HS-27A (cell line): ENCODE data around the gene DYRK3.
"Not testable (repeated sequence)": the region's sequence is repeated elsewhere in the genome, so short reads cannot be mapped to it uniquely, and the experiment has no call there.

ENCODE experiments used
- DNase-seq: peaks from one replicate; pipeline ENCODE4 v3.0.0-alpha.2; 2012; ENCODE audit warnings: low read depth, missing footprints

The DYRK3 gene

DNA sequence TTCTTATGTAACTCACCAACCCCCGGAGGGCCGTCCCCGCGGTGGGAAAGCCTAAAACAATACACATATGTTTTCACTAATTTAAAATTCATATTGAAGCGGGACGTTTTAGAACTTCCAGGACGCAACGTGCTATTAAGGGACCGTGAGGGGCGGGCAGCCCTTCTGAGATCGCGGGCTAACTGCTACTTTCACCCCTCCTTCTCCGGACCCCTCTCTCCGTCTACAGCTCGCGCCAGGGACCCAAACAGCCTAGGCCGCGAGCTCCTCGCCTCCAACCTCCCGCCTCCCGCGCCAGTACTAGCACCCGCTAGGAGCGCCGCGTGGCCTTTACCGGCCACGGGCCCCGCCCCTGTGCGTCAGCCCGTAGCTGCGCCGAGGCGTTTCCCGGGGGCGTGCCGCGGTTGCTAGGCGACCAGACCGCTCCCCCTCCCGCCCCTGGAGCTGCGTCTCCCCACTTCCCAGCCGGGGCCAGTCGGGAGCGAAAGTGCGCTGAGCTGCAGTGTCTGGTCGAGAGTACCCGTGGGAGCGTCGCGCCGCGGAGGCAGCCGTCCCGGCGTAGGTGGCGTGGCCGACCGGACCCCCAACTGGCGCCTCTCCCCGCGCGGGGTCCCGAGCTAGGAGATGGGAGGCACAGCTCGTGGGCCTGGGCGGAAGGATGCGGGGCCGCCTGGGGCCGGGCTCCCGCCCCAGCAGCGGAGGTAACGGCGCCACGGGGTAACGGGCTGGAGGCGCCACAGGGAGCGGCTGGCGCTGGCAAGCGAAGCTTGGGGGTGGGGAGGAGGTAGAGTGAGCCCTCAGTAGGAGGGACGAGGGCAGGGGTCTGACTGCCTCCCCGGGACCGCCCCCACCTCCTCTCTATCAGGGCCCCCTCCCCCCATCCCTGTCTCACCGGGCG is at the start of gene DYRK3:
Gene DYRK3 (plus strand): TSS at position 457 of the 898 bp plus-strand sequence. CDS start 168 bp downstream, at position 625.
- peak; percentile 59 for DNase-seq

DNA sequence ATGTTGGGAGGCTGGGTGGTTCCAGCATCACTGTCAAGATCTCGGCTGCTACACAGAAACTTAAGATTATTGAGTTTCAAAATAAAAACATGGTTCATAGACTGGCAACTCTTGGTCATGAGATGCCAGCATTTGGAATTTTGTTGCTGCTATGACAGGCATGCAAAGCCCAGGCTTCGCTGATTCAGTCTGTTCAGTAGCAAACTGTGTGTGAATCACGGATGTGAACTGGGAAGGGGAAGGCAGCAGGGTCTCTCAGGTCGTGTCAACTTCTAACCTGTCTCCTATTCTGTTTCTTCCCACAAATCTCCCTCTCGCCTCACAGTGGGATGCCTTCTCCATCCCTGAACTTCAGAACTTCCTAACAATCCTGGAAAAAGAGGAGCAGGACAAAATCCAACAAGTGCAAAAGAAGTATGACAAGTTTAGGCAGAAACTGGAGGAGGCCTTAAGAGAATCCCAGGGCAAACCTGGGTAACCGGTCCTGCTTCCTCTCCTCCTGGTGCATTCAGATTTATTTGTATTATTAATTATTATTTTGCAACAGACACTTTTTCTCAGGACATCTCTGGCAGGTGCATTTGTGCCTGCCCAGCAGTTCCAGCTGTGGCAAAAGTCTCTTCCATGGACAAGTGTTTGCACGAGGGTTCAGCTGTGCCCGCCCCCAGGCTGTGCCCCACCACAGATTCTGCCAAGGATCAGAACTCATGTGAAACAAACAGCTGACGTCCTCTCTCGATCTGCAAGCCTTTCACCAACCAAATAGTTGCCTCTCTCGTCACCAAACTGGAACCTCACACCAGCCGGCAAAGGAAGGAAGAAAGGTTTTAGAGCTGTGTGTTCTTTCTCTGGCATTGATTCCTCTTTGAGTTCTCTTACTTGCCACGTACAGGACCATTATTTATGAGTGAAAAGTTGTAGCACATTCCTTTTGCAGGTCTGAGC is 48.6 kb upstream of the DYRK3 start:
- no peak for DNase-seq

DNA sequence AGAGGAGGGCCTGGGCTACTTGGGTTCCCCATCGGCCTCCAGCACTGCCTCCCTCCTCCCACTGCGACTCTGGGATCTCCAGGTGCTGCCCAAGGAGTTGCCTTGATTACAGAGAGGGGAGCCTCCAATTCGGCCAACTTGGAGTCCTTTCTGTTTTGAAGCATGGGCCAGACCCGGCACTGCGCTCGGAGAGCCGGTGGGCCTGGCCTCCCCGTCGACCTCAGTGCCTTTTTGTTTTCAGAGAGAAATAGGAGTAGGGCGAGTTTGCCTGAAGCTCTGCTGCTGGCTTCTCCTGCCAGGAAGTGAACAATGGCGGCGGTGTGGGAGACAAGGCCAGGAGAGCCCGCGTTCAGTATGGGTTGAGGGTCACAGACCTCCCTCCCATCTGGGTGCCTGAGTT is 47.4 kb upstream of the DYRK3 start:
- DNase-seq: no peak

- no peak for DNase-seq
These were observed 46.8 kb upstream of the DYRK3 start for GRCh38 chr1:206588492-206588891.

DNA sequence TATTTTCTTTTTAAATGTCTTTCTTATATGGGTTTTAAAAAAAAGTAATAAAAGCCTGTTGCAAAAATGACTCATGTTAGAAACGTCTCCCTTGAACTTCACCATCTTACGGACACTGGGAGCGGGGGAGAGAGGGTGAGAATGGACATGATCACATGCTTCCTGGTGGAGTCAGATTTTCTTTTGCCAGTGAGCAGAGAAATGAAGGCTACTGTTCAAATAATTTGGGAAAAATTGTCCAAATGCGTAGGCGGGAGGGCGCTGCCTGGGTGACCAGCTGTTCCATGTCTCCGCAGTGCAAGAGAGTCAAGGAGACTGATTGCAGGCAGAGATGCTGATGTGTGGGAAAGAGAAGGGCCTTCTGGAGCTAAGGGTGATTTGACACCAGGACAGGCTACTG is 46.1 kb upstream of the DYRK3 start:
- DNase-seq: peak; percentile 72

- DNase-seq: no peak
These were observed 45.1 kb upstream of the DYRK3 start for GRCh38 chr1:206590025-206590758.

DNA sequence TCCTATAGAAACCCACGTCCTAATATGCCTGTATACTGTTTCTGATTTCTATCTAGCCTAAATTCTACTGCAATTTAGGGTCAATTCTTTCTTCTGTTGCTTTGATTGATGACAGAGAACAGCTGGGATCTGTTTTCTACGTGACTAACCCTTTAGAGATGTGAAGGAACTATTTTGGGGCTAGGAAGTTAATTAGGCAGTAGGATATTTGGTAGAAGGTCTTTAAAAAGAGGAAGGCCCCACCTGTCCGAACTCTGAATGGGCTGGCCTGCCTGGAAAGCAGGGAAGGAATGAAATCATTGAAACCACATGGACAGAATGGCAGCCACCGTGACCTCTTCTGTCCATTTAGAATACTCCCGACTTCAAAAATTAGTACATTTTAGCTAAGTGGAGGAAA is 44.1 kb upstream of the DYRK3 start:
- DNase-seq: no peak

DNA sequence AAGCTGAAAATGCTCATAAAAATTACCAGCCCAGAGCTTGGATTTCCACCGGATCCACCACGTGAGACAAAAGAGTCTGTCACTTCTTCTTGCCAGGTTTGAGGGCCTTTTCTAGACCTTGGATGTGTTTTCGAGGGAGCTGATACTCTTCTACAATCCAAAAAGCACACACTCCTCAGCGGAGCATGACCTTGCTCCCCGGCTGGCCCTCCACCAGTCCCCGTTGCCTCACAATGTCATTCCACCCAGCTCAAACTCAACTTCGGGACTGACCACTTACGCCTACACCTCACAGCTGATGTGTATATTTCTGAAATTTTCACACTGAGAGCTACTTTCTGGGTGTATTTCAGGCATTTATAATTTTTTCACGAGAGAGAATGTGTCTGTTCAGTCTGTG is 43.6 kb upstream of the DYRK3 start:
- no peak for DNase-seq

DNA sequence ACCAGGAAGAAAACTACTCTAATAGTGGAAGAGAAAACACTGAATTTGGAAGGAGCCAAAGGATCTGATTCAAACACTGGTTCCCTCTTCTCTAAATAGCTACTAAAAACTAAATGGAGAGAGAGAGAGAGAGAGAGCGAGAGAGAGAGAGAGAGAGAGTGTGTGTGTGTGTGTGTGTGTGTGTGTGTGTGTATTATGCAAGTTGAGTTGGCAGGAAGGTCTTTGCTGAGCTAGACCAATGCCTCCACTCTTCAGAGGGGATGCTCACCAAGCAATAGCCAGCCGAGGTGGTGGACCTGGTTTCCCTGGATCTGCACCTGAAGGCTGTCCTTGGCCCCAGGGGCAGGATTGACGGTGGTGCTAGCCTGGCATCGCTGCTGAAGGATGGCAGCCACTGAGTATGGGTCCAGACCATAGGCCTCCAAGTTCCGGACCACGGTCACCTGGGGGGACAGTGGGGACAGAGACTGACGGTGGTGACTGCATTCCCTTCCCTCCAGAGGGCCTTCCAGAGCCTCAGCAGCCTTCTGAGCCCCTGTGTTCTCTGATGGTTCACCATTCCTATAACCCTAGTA is 41.9 kb upstream of the DYRK3 start:
- no peak for DNase-seq

GRCh38 chr1:206595581-206596318 is 39.6 kb upstream of the DYRK3 start:
- no peak for DNase-seq

- DNase-seq: no peak
These were observed 39.0 kb upstream of the DYRK3 start for GRCh38 chr1:206596319-206596666.

GRCh38 chr1:206600527-206600926 is 34.8 kb upstream of the DYRK3 start:
- no peak for DNase-seq

DNA sequence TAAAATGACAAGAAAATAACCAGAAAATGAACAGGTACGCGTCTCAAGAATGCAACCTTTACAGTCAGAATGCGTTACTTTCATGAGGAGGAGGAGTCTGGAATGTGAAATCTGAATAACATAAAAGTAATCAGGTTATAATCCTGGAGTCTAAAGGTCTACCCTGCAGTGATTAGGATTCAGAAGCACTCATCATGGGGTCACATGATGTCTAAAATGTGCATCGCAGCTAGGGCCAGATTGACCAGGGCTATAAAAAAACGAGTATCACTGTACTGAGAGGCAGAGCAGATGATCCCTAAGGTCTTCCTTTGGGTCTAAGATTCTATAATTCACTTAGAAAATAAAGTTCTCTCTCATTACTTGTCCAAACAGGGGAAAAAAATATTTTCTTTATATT is 30.5 kb upstream of the DYRK3 start:
- no peak for DNase-seq

DNA sequence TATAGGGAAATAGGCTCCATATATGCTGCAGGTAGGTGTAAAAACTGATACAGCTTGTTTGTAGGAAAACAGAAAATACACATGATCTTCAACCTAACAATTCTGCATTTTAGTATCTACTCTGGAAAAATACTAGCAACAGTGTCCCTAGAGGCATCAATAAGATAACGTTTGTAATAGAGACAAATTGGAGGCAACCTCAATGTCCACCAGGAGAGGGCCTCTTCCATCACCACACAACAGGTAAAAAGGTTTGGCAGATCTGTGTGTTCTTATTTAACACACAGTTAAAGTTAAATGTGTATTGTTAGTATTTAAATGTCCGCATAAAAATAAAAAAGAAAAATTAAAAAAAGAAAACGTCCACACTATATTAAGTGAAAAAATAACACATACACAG is 28.5 kb upstream of the DYRK3 start:
- no peak for DNase-seq

- no peak for DNase-seq
These were observed 27.1 kb upstream of the DYRK3 start for GRCh38 chr1:206608108-206608698.

GRCh38 chr1:206609229-206609991 is 25.9 kb upstream of the DYRK3 start:
- DNase-seq: no peak

DNA sequence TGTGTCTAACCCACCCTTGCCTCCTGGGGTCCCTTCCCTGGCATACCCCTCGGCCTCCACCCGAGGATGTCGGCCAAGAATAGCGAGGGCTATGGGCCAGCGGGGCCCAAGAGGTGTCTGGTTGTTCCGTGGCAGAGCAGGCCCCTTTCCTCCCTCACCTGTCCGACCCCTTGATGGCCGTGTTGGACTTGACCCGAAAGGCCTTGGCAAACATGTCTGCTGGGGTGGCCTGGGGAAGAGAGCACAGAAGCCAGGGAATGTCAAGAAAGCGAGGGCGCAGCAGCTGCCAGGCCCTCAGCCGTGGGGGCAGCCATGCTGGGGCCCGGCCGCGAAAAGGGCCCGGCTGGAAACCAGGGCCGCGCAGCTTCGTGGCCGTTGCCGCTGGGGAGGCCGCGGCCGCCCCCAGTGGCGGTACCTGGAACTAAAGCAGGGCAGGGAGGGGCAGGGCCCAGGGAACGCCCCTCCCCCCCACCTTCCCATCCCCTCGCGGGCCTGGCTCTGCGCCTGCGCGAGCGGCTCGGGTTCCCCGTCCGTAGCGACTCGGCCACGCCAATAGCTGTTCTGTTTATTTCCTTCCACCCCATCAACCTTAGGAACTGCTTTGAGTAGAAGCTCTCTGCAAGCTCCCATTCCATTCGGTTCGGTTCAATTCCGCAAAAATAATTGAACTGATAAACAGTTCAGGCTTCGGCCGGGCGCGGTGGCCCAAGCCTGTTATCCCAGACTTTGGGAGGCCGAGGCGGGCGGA is 23.0 kb upstream of the DYRK3 start, which contains the start of gene EIF2D:
Gene EIF2D (minus strand): TSS at position 337 of the 748 bp plus-strand sequence. CDS start 123 bp downstream, at position 214.
- no peak for DNase-seq

DNA sequence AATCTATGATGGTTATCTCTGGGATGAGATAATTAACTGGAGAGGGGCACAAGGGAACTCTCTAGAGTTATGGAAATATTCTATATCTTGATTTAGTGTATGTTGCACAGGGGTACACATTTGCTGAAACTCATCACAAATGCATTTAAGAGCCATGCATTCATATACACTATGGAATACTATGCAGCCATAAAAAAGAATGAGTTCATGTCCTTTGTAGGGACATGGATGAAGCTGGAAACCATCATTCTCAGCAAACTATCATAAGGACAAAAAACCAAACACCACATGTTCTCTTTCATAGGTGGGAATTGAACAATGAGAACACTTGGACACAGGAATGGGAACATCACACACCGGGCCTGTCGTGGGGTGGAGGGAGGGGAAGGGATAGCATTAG is 8.9 kb upstream of the DYRK3 start:
- DNase-seq: not testable (repeated sequence)

- no peak for DNase-seq
These were observed 6.4 kb upstream of the DYRK3 start for GRCh38 chr1:206628916-206629315.
